Measurements from ENCODE around the gene ALG14.

ALG14 gene

GRCh38 chr1:94934551-94934950 lies 138.2 kb downstream of the ALG14 start:
- no peak for FAIRE-seq

GRCh38 chr1:94931254-94931841 lies 141.4 kb downstream of the ALG14 start:
- no peak for FAIRE-seq
- no peak for TF ChIP-seq POLR2A (IDR thresholded peaks at IDR 0.05; ENCODE audit: low read depth, low read length)
- TF ChIP-seq POU2F2 (IDR thresholded peaks at IDR 0.05; ENCODE audit: low read depth, low read length), result no peak
- TF ChIP-seq SPI1 (IDR thresholded peaks at IDR 0.05; ENCODE audit: low read depth, low read length), result no peak
- no peak for TF ChIP-seq PAX5 (IDR thresholded peaks at IDR 0.05; ENCODE audit: insufficient read depth, low read length, severe bottlenecking)
- TF ChIP-seq POLR2AphosphoS5 (IDR thresholded peaks at IDR 0.05; ENCODE audit: low read depth, low read length), result no peak
- no peak for TF ChIP-seq TAF1 (IDR thresholded peaks at IDR 0.05; ENCODE audit: low read depth, low read length)
- DNase-seq (ENCODE audit: insufficient read length, low spot score), result no peak

More at GRCh38 chr1:94934551-94934950, 138.2 kb downstream of the ALG14 start:
- TF ChIP-seq POLR2AphosphoS5 (IDR thresholded peaks at IDR 0.05; ENCODE audit: low read depth, low read length) (no peak), POLR2A (IDR thresholded peaks at IDR 0.05; ENCODE audit: low read depth, low read length) (no peak), POU2F2 (IDR thresholded peaks at IDR 0.05; ENCODE audit: low read depth, low read length) (no peak), TAF1 (IDR thresholded peaks at IDR 0.05; ENCODE audit: low read depth, low read length) (no peak), SPI1 (IDR thresholded peaks at IDR 0.05; ENCODE audit: low read depth, low read length) (no peak), PAX5 (IDR thresholded peaks at IDR 0.05; ENCODE audit: insufficient read depth, low read length, severe bottlenecking) (no peak)
- DNase-seq (ENCODE audit: insufficient read length, low spot score), result no peak

- FAIRE-seq (no peak), DNase-seq (ENCODE audit: insufficient read length, low spot score) (no peak)
- TF ChIP-seq POLR2AphosphoS5 (IDR thresholded peaks at IDR 0.05; ENCODE audit: low read depth, low read length) (no peak), POU2F2 (IDR thresholded peaks at IDR 0.05; ENCODE audit: low read depth, low read length) (no peak), PAX5 (IDR thresholded peaks at IDR 0.05; ENCODE audit: insufficient read depth, low read length, severe bottlenecking) (no peak), SPI1 (IDR thresholded peaks at IDR 0.05; ENCODE audit: low read depth, low read length) (no peak), TAF1 (IDR thresholded peaks at IDR 0.05; ENCODE audit: low read depth, low read length) (no peak), POLR2A (IDR thresholded peaks at IDR 0.05; ENCODE audit: low read depth, low read length) (no peak)
Observed at GRCh38 chr1:94929351-94930217, 143.2 kb downstream of the ALG14 start.

GRCh38 chr1:94928293-94928939 lies 144.3 kb downstream of the ALG14 start:
- FAIRE-seq (no peak), DNase-seq (ENCODE audit: insufficient read length, low spot score) (no peak)
- no peak for TF ChIP-seq SPI1 (IDR thresholded peaks at IDR 0.05; ENCODE audit: low read depth, low read length)
- no peak for TF ChIP-seq TAF1 (IDR thresholded peaks at IDR 0.05; ENCODE audit: low read depth, low read length)
- no peak for TF ChIP-seq PAX5 (IDR thresholded peaks at IDR 0.05; ENCODE audit: insufficient read depth, low read length, severe bottlenecking)
- no peak for TF ChIP-seq POLR2AphosphoS5 (IDR thresholded peaks at IDR 0.05; ENCODE audit: low read depth, low read length)
- TF ChIP-seq POU2F2 (IDR thresholded peaks at IDR 0.05; ENCODE audit: low read depth, low read length), result no peak
- TF ChIP-seq POLR2A (IDR thresholded peaks at IDR 0.05; ENCODE audit: low read depth, low read length), result no peak

- FAIRE-seq, result no peak
- TF ChIP-seq POU2F2 (IDR thresholded peaks at IDR 0.05; ENCODE audit: low read depth, low read length) (no peak), SPI1 (IDR thresholded peaks at IDR 0.05; ENCODE audit: low read depth, low read length) (no peak), POLR2A (IDR thresholded peaks at IDR 0.05; ENCODE audit: low read depth, low read length) (no peak), POLR2AphosphoS5 (IDR thresholded peaks at IDR 0.05; ENCODE audit: low read depth, low read length) (no peak), TAF1 (IDR thresholded peaks at IDR 0.05; ENCODE audit: low read depth, low read length) (no peak), PAX5 (IDR thresholded peaks at IDR 0.05; ENCODE audit: insufficient read depth, low read length, severe bottlenecking) (no peak)
- no peak for DNase-seq (ENCODE audit: insufficient read length, low spot score)
Observed at GRCh38 chr1:94927405-94928175, 145.2 kb downstream of the ALG14 start.

- FAIRE-seq, result peak; percentile 80
- TF ChIP-seq TAF1 (IDR thresholded peaks at IDR 0.05; ENCODE audit: low read depth, low read length), result no peak
- TF ChIP-seq POU2F2 (IDR thresholded peaks at IDR 0.05; ENCODE audit: low read depth, low read length), result no peak
- peak; percentile 45; the same call in 1 of the 2 replicates for TF ChIP-seq POLR2A (IDR thresholded peaks at IDR 0.05; ENCODE audit: low read depth, low read length)
- no peak for TF ChIP-seq SPI1 (IDR thresholded peaks at IDR 0.05; ENCODE audit: low read depth, low read length)
- TF ChIP-seq POLR2AphosphoS5 (IDR thresholded peaks at IDR 0.05; ENCODE audit: low read depth, low read length), result no peak
- TF ChIP-seq PAX5 (IDR thresholded peaks at IDR 0.05; ENCODE audit: insufficient read depth, low read length, severe bottlenecking), result no peak
- DNase-seq (ENCODE audit: insufficient read length, low spot score), result peak; percentile 79
Observed at GRCh38 chr1:94926915-94927404, 145.8 kb downstream of the ALG14 start, which contains the start of gene CNN3. Gene CNN3, minus strand, starts transcription at chr1:94927110. Its CDS starts 216 bp downstream, at chr1:94926894.

- TF ChIP-seq POLR2AphosphoS5 (IDR thresholded peaks at IDR 0.05; ENCODE audit: low read depth, low read length) (no peak), PAX5 (IDR thresholded peaks at IDR 0.05; ENCODE audit: insufficient read depth, low read length, severe bottlenecking) (no peak), POU2F2 (IDR thresholded peaks at IDR 0.05; ENCODE audit: low read depth, low read length) (no peak), SPI1 (IDR thresholded peaks at IDR 0.05; ENCODE audit: low read depth, low read length) (no peak), TAF1 (IDR thresholded peaks at IDR 0.05; ENCODE audit: low read depth, low read length) (no peak), POLR2A (IDR thresholded peaks at IDR 0.05; ENCODE audit: low read depth, low read length) (no peak)
- FAIRE-seq (peak; percentile 9), DNase-seq (ENCODE audit: insufficient read length, low spot score) (peak; percentile 45)
Observed at GRCh38 chr1:94926126-94926914, 146.4 kb downstream of the ALG14 start.

Measured in GM12891 (cell line).